HL-60 (cell line): ENCODE results near the gene PRRT3.

Experiments
- DNase-seq, 2 experiments: peaks; one replicate each; pipeline ENCODE4 v3.0.0-alpha.2; 2010 to 2020; ENCODE audit warnings: low read depth in 1 of 2, low spot score in 1 of 2
- H3K27ac ChIP-seq: fragments of 250-450 bp; sonication (Bioruptor Pico); replicated peaks from 2 replicates; pipeline ENCODE4 v1.5.1; 2020; ENCODE audit warnings: mild to moderate bottlenecking, moderate library complexity
- H3K27me3 ChIP-seq: fragments of 250-450 bp; sonication (Bioruptor Pico); 2 replicates; pipeline ENCODE4 v1.5.1; 2021; ENCODE audit warnings: mild to moderate bottlenecking, moderate library complexity; ENCODE audit not compliant: insufficient read depth, poor library complexity, severe bottlenecking
- H3K4me3 ChIP-seq: replicated peaks from 2 replicates; pipeline ENCODE4 v1.5.1; 2011; ENCODE audit warnings: mild to moderate bottlenecking, control low read depth, low read length; ENCODE audit not compliant: insufficient read depth
- CTCF ChIP-seq: IDR thresholded peaks from one replicate; pipeline ENCODE4 v1.5.1; 2011; ENCODE audit warnings: low read length, control low read depth, inconsistent platforms; ENCODE audit not compliant: insufficient read depth
- GABPA ChIP-seq: IDR thresholded peaks from 2 replicates; pipeline ENCODE4 v1.6.1; 2012; ENCODE audit warnings: low read depth
- POLR2AphosphoS5 ChIP-seq: IDR thresholded peaks from 2 replicates; pipeline ENCODE4 v1.6.1; 2012; ENCODE audit warnings: low read depth
- SPI1 ChIP-seq: IDR thresholded peaks from 2 replicates; pipeline ENCODE4 v1.6.1; 2012; ENCODE audit warnings: low read depth, mild to moderate bottlenecking, borderline replicate concordance
- TF ChIP-seq, protein P1 (sequence below): IDR thresholded peaks from 2 replicates; pipeline ENCODE4 v1.6.1; 2012; ENCODE audit warnings: low read depth; ENCODE audit not compliant: insufficient replicate concordance

PRRT3 gene

DNA sequence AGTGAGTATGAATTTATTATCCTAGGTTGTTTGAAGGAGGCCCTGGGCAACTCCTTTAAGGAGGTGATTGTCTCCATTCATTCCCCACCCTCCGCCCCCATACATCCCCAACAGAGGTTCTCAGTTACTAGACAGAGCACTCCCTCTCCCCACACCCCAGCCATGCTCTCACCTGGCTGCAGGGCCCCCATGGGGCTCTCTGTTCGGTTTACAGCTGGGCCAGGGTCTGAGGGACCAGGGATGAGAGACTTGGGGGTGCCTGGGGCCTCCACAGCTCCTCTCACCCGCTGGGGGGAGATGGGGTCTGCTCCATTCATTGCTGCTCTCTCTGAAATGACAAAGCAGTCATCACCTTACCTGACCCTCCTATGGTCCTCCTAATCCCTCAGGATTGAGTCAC lies 3.6 kb downstream of the PRRT3 start:
- DNase-seq: no peak
- no peak overlapping the region for H3K27ac ChIP-seq
- H3K27me3 ChIP-seq: no peaks in the 10 kb centered on the region
- TF ChIP-seq GABPA (no peak), CTCF (no peak), POLR2AphosphoS5 (no peak), SPI1 (no peak)
- TF ChIP-seq, protein P1, sequence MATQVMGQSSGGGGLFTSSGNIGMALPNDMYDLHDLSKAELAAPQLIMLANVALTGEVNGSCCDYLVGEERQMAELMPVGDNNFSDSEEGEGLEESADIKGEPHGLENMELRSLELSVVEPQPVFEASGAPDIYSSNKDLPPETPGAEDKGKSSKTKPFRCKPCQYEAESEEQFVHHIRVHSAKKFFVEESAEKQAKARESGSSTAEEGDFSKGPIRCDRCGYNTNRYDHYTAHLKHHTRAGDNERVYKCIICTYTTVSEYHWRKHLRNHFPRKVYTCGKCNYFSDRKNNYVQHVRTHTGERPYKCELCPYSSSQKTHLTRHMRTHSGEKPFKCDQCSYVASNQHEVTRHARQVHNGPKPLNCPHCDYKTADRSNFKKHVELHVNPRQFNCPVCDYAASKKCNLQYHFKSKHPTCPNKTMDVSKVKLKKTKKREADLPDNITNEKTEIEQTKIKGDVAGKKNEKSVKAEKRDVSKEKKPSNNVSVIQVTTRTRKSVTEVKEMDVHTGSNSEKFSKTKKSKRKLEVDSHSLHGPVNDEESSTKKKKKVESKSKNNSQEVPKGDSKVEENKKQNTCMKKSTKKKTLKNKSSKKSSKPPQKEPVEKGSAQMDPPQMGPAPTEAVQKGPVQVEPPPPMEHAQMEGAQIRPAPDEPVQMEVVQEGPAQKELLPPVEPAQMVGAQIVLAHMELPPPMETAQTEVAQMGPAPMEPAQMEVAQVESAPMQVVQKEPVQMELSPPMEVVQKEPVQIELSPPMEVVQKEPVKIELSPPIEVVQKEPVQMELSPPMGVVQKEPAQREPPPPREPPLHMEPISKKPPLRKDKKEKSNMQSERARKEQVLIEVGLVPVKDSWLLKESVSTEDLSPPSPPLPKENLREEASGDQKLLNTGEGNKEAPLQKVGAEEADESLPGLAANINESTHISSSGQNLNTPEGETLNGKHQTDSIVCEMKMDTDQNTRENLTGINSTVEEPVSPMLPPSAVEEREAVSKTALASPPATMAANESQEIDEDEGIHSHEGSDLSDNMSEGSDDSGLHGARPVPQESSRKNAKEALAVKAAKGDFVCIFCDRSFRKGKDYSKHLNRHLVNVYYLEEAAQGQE: no peak
- no peak overlapping the region for H3K4me3 ChIP-seq

GRCh38 chr3:9947025-9947995 lies 4.9 kb downstream of the PRRT3 start:
- Histone ChIP-seq H3K4me3 (no peak overlapping the region), H3K27me3 (no peaks in the 10 kb centered on the region), H3K27ac (no peak overlapping the region)
- TF ChIP-seq, protein P1: no peak
- no peak for TF ChIP-seq CTCF
- TF ChIP-seq POLR2AphosphoS5: no peak
- no peak for TF ChIP-seq SPI1
- no peak for TF ChIP-seq GABPA
- no peak for DNase-seq

DNA sequence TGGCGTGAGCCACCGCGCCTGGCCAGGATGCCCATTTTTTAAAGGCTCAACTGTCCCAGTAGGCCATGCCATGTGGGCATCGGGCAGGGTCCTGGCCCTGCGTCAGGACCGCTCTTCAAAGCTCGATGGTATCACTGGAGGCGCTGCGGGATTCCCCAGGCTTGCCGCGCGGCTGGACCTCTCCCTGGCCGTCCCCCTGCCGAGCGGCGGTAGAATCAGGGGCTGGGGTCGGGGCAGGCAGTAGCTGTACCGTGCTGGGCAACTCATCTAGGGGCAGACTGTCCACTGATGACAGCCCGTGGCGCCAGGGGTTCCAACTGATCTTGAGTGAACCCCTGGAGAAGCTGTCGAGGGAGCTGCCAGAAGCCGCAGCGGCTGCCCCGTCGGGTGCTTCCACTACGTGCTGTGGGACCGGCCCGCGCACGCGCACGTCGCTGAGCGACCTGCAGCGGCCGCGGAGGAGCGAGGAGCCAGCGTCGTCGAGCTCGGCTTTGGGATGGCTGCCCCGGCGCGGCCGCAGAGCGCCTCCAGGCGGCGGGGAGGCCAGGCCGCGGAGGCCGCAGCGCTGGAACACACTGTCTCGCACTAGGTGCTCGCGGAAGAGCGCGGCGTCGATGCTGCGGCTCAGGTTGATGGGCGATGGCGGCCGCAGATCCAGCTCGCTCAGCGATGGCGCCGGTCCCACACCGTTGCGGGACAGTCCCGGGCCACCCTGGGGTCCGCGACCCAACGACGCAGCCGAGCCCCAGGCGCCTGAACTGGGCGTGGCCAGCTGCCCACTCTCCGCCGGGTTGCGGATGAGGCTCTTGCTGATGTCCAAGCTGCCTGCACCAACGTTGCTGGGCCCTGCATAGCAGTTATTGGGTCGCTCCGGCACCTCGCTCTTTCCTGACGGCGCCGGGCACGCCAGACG lies 5.8 kb downstream of the PRRT3 start:
- Histone ChIP-seq H3K4me3 (no peak overlapping the region), H3K27me3 (no peaks in the 10 kb centered on the region), H3K27ac (no peak overlapping the region)
- no peak for TF ChIP-seq SPI1
- TF ChIP-seq POLR2AphosphoS5: no peak
- TF ChIP-seq GABPA: no peak
- TF ChIP-seq, protein P1: no peak
- TF ChIP-seq CTCF: no peak
- no peak for DNase-seq
